GM12878 (cell line): Measurements from ENCODE around the gene FGF14.

Experiments
- CEBPB ChIP-seq, 2 experiments: fragments of 150-350 bp in 1 of 2; IDR thresholded peaks; 2 replicates each; pipeline ENCODE4 v1.6.1; 2012 to 2014; ENCODE audit warnings: low read depth in 2 of 2, low read length in 2 of 2, borderline replicate concordance in 1 of 2, inconsistent platforms in 1 of 2
- EZH2 ChIP-seq: IDR thresholded peaks from 2 replicates; pipeline ENCODE4 v1.6.1; 2012; ENCODE audit warnings: low read depth, mild to moderate bottlenecking, control low read depth, inconsistent platforms, low read length, borderline replicate concordance; ENCODE audit not compliant: control insufficient read depth
- MXI1 ChIP-seq: fragments of 150-350 bp; IDR thresholded peaks from 2 replicates; pipeline ENCODE4 v1.6.1; 2011; ENCODE audit warnings: low read depth, mild to moderate bottlenecking, inconsistent platforms, low read length, improper control_type of control experiment
- POLR2A ChIP-seq: IDR thresholded peaks from 2 replicates; pipeline ENCODE4 v1.6.1; 2011; ENCODE audit warnings: low read depth, mild to moderate bottlenecking, low read length
- TF ChIP-seq, protein P1 (sequence below): IDR thresholded peaks from 2 replicates; pipeline ENCODE4 v1.6.1; 2011; ENCODE audit warnings: low read depth, mild to moderate bottlenecking, low read length, moderate library complexity, borderline replicate concordance; ENCODE audit errors: extremely low read depth
- TF ChIP-seq, protein P2 (sequence below), 3 experiments: IDR thresholded peaks in 2 of 3; conservative IDR thresholded peaks in 1 of 3; 2 replicates each; pipeline ENCODE4 v1.5.1; 2011; ENCODE audit warnings: low read depth in 3 of 3, low read length in 3 of 3, mild to moderate bottlenecking in 3 of 3, control low read depth in 2 of 3, moderate library complexity in 2 of 3, inconsistent platforms in 1 of 3, mixed read lengths in 1 of 3; ENCODE audit not compliant: control insufficient read depth in 2 of 3, insufficient read depth in 1 of 3; ENCODE audit errors: extremely low read depth in 1 of 3
- TF ChIP-seq, protein P3 (sequence below): IDR thresholded peaks from 2 replicates; pipeline ENCODE4 v1.6.1; 2012; ENCODE audit warnings: low read depth, low read length, improper control_type of control experiment

DNA sequence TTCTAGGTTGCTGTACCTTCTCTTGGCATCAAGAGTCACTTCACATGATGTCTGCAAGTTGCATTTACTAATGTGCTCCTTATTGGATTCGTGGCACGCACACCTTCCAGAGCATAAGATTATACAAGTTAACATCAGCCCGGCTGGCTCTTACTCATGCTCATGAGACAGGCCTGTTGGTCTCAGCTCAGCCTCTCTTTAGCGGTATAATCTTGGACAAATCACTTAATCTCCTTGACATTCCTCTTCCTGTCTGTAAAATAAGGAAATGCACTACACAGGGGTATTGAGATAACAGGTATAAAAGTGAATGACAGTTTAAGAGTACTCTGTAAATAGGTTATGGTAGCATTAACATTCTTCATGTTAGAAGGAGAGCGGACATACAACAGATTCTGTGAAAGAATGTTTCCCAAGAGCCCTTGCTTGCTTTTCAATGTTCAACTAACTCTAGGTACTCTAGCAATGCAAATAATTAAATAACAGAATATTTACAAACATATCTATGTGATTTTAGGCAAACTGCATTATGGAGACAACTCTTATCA, 181.1 kb downstream of the FGF14 start:
- no peak for TF ChIP-seq MXI1
- TF ChIP-seq, protein P1, sequence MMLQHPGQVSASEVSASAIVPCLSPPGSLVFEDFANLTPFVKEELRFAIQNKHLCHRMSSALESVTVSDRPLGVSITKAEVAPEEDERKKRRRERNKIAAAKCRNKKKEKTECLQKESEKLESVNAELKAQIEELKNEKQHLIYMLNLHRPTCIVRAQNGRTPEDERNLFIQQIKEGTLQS, result no peak
- TF ChIP-seq, protein P2, sequence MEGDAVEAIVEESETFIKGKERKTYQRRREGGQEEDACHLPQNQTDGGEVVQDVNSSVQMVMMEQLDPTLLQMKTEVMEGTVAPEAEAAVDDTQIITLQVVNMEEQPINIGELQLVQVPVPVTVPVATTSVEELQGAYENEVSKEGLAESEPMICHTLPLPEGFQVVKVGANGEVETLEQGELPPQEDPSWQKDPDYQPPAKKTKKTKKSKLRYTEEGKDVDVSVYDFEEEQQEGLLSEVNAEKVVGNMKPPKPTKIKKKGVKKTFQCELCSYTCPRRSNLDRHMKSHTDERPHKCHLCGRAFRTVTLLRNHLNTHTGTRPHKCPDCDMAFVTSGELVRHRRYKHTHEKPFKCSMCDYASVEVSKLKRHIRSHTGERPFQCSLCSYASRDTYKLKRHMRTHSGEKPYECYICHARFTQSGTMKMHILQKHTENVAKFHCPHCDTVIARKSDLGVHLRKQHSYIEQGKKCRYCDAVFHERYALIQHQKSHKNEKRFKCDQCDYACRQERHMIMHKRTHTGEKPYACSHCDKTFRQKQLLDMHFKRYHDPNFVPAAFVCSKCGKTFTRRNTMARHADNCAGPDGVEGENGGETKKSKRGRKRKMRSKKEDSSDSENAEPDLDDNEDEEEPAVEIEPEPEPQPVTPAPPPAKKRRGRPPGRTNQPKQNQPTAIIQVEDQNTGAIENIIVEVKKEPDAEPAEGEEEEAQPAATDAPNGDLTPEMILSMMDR (IDR thresholded peaks at IDR 0.05 in 2 of 3, conservative IDR thresholded peaks at IDR 0.05 in 1 of 3; ENCODE audit: control insufficient read depth in 2 of 3, extremely low read depth in 1 of 3, insufficient read depth in 1 of 3, low read depth in 3 of 3, low read length in 3 of 3), result no peak
- no peak for TF ChIP-seq POLR2A
- TF ChIP-seq, protein P3, sequence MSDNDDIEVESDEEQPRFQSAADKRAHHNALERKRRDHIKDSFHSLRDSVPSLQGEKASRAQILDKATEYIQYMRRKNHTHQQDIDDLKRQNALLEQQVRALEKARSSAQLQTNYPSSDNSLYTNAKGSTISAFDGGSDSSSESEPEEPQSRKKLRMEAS, result no peak
- no peak for TF ChIP-seq CEBPB (IDR thresholded peaks at IDR 0.05; ENCODE audit: borderline replicate concordance in 1 of 2, low read depth in 2 of 2, low read length in 2 of 2)
- TF ChIP-seq EZH2, result no peak
